OCI-LY1 (cell line): ENCODE data around the gene TPCN1.

ENCODE experiments used
- EZH2 ChIP-seq: fragments of 200-600 bp; sonication (generic), shearing (Covaris generic); IDR thresholded peaks from 2 replicates; pipeline ENCODE4 v1.8.0; 2017; ENCODE audit warnings: borderline replicate concordance, mixed run types, mild to moderate bottlenecking, antibody characterized with exemption, low read length, moderate library complexity, mixed read lengths
- TF ChIP-seq, protein P1 (sequence below): fragments of 200-600 bp; sonication (generic), shearing (Covaris generic); IDR thresholded peaks from 2 replicates; pipeline ENCODE4 v1.5.1; 2017; ENCODE audit warnings: mild to moderate bottlenecking, antibody characterized with exemption, low read length, moderate library complexity, mixed read lengths

DNA sequence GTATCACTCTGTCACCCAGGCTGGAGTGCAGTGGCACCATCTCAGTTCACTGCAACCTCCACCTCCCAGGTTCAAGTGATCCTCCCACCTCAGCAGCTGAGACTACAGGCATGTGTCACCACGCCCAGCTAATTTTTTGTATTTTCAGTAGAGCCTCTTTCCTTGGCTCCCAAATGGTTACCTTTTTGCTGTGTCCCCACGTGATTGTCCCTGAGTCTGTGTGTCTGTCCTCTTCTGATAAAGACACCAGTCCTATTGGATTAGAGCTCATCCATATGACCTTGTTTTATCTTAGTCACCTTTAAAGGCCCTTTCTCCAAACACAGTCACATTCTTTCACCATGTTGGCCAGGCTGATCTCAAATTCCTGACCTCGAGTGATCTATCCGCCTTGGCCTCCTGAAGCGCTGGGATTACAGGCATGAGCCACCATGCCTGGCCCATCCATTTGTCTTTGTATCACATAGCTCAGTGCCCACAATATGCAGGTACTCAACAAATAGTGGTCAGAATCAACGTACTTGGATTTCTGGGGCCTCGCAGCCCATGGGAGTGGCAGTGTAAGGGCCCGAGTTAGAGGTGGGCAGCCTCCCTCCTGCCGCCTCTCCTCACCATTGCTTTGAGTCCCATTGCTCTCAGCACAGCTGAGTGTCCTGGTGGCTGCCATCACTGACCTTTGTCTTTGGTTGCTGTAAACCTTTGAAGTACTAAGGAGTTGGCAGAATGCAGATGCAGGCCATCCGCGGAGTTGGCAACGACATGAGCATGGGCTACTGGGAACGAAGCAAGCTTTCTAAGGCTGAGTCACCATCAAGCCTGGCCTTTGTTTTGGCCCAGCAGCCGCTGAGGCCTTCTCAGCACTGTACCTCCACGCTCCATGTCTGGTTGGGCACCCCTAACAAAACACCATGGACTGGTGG lies 9.3 kb downstream of the TPCN1 start:
- TF ChIP-seq EZH2 = no peak
- TF ChIP-seq, protein P1, sequence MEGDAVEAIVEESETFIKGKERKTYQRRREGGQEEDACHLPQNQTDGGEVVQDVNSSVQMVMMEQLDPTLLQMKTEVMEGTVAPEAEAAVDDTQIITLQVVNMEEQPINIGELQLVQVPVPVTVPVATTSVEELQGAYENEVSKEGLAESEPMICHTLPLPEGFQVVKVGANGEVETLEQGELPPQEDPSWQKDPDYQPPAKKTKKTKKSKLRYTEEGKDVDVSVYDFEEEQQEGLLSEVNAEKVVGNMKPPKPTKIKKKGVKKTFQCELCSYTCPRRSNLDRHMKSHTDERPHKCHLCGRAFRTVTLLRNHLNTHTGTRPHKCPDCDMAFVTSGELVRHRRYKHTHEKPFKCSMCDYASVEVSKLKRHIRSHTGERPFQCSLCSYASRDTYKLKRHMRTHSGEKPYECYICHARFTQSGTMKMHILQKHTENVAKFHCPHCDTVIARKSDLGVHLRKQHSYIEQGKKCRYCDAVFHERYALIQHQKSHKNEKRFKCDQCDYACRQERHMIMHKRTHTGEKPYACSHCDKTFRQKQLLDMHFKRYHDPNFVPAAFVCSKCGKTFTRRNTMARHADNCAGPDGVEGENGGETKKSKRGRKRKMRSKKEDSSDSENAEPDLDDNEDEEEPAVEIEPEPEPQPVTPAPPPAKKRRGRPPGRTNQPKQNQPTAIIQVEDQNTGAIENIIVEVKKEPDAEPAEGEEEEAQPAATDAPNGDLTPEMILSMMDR = no peak
